Trophoblast cell (in vitro differentiated cells and primary cell): ENCODE results near the gene COL23A1.
"Not testable (repeated sequence)": the region's sequence is repeated elsewhere in the genome, so short reads cannot be mapped to it uniquely, and the experiment has no call there.

Experiments used
- DNase-seq, 2 donors: peaks; one replicate each; pipeline ENCODE4 v3.0.0-alpha.2; 2016
- H2AFZ ChIP-seq: 2 replicates; pipeline ENCODE4 v1.6.1; 2013; ENCODE audit warnings: low read length, moderate library complexity, mild to moderate bottlenecking; ENCODE audit not compliant: insufficient read depth, poor library complexity
- H2AK5ac ChIP-seq: 2 replicates; pipeline ENCODE4 v1.6.1; 2013; ENCODE audit warnings: mild to moderate bottlenecking, low read length
- H2BK120ac ChIP-seq: 2 replicates; pipeline ENCODE4 v1.6.1; 2013; ENCODE audit warnings: low read length, mild to moderate bottlenecking, moderate library complexity; ENCODE audit not compliant: insufficient read depth, poor library complexity
- H2BK12ac ChIP-seq: 2 replicates; pipeline ENCODE4 v1.6.1; 2013; ENCODE audit warnings: mild to moderate bottlenecking, low read length, moderate library complexity
- H2BK5ac ChIP-seq: 2 replicates; pipeline ENCODE4 v1.6.1; 2013; ENCODE audit warnings: low read length, low read depth, moderate library complexity, mild to moderate bottlenecking; ENCODE audit not compliant: poor library complexity
- H3K14ac ChIP-seq: 2 replicates; pipeline ENCODE4 v1.6.1; 2013; ENCODE audit warnings: mild to moderate bottlenecking, low read length
- H3K18ac ChIP-seq: 2 replicates; pipeline ENCODE4 v1.6.1; 2013; ENCODE audit warnings: mild to moderate bottlenecking, low read length
- H3K23ac ChIP-seq: 2 replicates; pipeline ENCODE4 v1.6.1; 2013; ENCODE audit warnings: low read length
- H3K27ac ChIP-seq: 2 replicates; pipeline ENCODE4 v1.5.1; 2013; ENCODE audit warnings: low read depth, mild to moderate bottlenecking, inconsistent platforms, low read length, moderate library complexity
- H3K27me3 ChIP-seq: 2 replicates; pipeline ENCODE4 v1.6.1; 2013; ENCODE audit warnings: inconsistent platforms, mild to moderate bottlenecking, low read length, moderate library complexity; ENCODE audit not compliant: insufficient read depth
- H3K36me3 ChIP-seq, 2 experiments: 1 replicate in 1 of 2; 2 replicates in 1 of 2; pipeline ENCODE4 v1.6.1; 2013; ENCODE audit warnings: low read length in 2 of 2, mild to moderate bottlenecking in 2 of 2, moderate library complexity in 1 of 2; ENCODE audit not compliant: insufficient read depth in 2 of 2, control insufficient read depth in 1 of 2
- H3K4ac ChIP-seq: 2 replicates; pipeline ENCODE4 v1.6.1; 2013; ENCODE audit warnings: low read depth, mild to moderate bottlenecking, low read length, moderate library complexity
- H3K4me1 ChIP-seq, 2 experiments: 1 replicate in 1 of 2; 2 replicates in 1 of 2; pipeline ENCODE4 v1.6.1; 2013; ENCODE audit warnings: low read length in 2 of 2, mild to moderate bottlenecking in 2 of 2, moderate library complexity in 1 of 2; ENCODE audit not compliant: insufficient read depth in 2 of 2, control insufficient read depth in 1 of 2
- H3K4me2 ChIP-seq: 2 replicates; pipeline ENCODE4 v1.6.1; 2013; ENCODE audit warnings: inconsistent platforms, mild to moderate bottlenecking, low read length, moderate library complexity
- H3K4me3 ChIP-seq: 2 replicates; pipeline ENCODE4 v1.5.1; 2013; ENCODE audit warnings: mild to moderate bottlenecking, low read depth, low read length, inconsistent platforms
- H3K79me1 ChIP-seq: one replicate; pipeline ENCODE4 v1.6.1; 2013; ENCODE audit warnings: low read length
- H3K79me2 ChIP-seq: 2 replicates; pipeline ENCODE4 v1.6.1; 2013; ENCODE audit warnings: low read length, mild to moderate bottlenecking; ENCODE audit not compliant: control insufficient read depth, insufficient read depth, poor library complexity
- H3K9ac ChIP-seq: 2 replicates; pipeline ENCODE4 v1.6.1; 2013; ENCODE audit warnings: mild to moderate bottlenecking, low read length
- H3K9me3 ChIP-seq: 2 replicates; pipeline ENCODE4 v1.6.1; 2013; ENCODE audit warnings: low read depth, mild to moderate bottlenecking, control low read depth, inconsistent platforms, low read length; ENCODE audit not compliant: insufficient read depth
- H4K12ac ChIP-seq: 2 replicates; pipeline ENCODE4 v1.6.1; 2013; ENCODE audit warnings: low read depth, mild to moderate bottlenecking, low read length, moderate library complexity
- H4K8ac ChIP-seq: 2 replicates; pipeline ENCODE4 v1.6.1; 2013; ENCODE audit warnings: low read depth, mild to moderate bottlenecking, low read length, moderate library complexity
- H4K91ac ChIP-seq: one replicate; pipeline ENCODE4 v1.6.1; 2013; ENCODE audit warnings: low read depth, mild to moderate bottlenecking, low read length, moderate library complexity
- WGBS: extraction: QIAGEN DNeasy Blood & Tissue Kit; methylation state at CpG from one replicate; pipeline ENCODE4 v1.1.7; 2013; ENCODE audit warnings: missing lambda C conversion rate; ENCODE audit not compliant: insufficient read length, insufficient coverage; ENCODE audit errors: extremely low coverage; 5-methylcytosine and 5-hydroxymethylcytosine counted together

COL23A1 gene

GRCh38 chr5:178199581-178200434 is 390.4 kb downstream of the COL23A1 start:
- Histone ChIP-seq H4K12ac (no peak overlapping the region), H3K18ac (no peak overlapping the region), H3K9ac (no peak overlapping the region), H4K91ac (no peak overlapping the region), H2AK5ac (no peak overlapping the region), H3K79me1 (peaks cover 8% of the 10 kb centered on the region), H3K4ac (no peak overlapping the region), H3K14ac (no peak overlapping the region), H3K4me1 (no peaks in the 10 kb centered on the region), H2AFZ (no peak overlapping the region), H2BK120ac (no peak overlapping the region), H3K27me3 (peaks cover 2% of the 10 kb centered on the region), H2BK5ac (no peak overlapping the region), H3K36me3 (no peaks in the 10 kb centered on the region), H3K4me3 (no peak overlapping the region), H4K8ac (no peak overlapping the region), H3K23ac (no peak overlapping the region), H2BK12ac (no peak overlapping the region), H3K4me2 (no peak overlapping the region), H3K27ac (no peak overlapping the region), H3K79me2 (peaks cover 8% of the 10 kb centered on the region), H3K9me3 (no peaks in the 10 kb centered on the region)
- no peak for DNase-seq
- no CpG with 5 or more reads among the region's 12 CpGs for WGBS

- Histone ChIP-seq H3K4me3 (no peak overlapping the region), H3K14ac (no peak overlapping the region), H2AK5ac (no peak overlapping the region), H3K9me3 (no peaks in the 10 kb centered on the region), H4K91ac (no peak overlapping the region), H3K79me2 (no peaks in the 10 kb centered on the region), H3K4ac (no peak overlapping the region), H2BK5ac (no peak overlapping the region), H2AFZ (no peak overlapping the region), H3K9ac (no peak overlapping the region), H2BK12ac (no peak overlapping the region), H3K79me1 (no peaks in the 10 kb centered on the region), H3K4me2 (no peak overlapping the region), H3K18ac (no peak overlapping the region), H4K12ac (no peak overlapping the region), H3K36me3 (no peaks in the 10 kb centered on the region), H4K8ac (no peak overlapping the region), H3K23ac (no peak overlapping the region), H3K27me3 (no peaks in the 10 kb centered on the region), H3K4me1 (no peaks in the 10 kb centered on the region), H3K27ac (no peak overlapping the region), H2BK120ac (no peak overlapping the region)
- WGBS: no CpG with 5 or more reads among the region's 11 CpGs
- DNase-seq: no peak
Observed at GRCh38 chr5:178198706-178199105, 391.5 kb downstream of the COL23A1 start.

- H3K27me3 ChIP-seq, H3K18ac ChIP-seq, H2BK120ac ChIP-seq, H3K4ac ChIP-seq, H4K12ac ChIP-seq, H2AK5ac ChIP-seq, DNase-seq, H3K4me1 ChIP-seq, H3K36me3 ChIP-seq, H3K4me2 ChIP-seq, H2BK12ac ChIP-seq, H3K9ac ChIP-seq, H3K9me3 ChIP-seq, H2AFZ ChIP-seq, H3K27ac ChIP-seq, H3K23ac ChIP-seq, H4K8ac ChIP-seq, H4K91ac ChIP-seq, H3K79me1 ChIP-seq, H3K4me3 ChIP-seq, H3K14ac ChIP-seq, H2BK5ac ChIP-seq, H3K79me2 ChIP-seq: not testable (repeated sequence)
- WGBS: no CpG with 5 or more reads among the region's 11 CpGs
Observed at GRCh38 chr5:178198151-178198550, 392.0 kb downstream of the COL23A1 start.

GRCh38 chr5:178196986-178197385 is 393.2 kb downstream of the COL23A1 start:
- DNase-seq: peak in 1 of 2 donors; percentile 58
- H3K79me1 ChIP-seq: no peaks in the 10 kb centered on the region
- H3K4me2 ChIP-seq: no peak overlapping the region
- H2BK12ac ChIP-seq: no peak overlapping the region
- no peak overlapping the region for H4K12ac ChIP-seq
- no peaks in the 10 kb centered on the region for H3K27me3 ChIP-seq
- no peak overlapping the region for H2BK120ac ChIP-seq
- H3K9ac ChIP-seq: no peak overlapping the region
- H3K14ac ChIP-seq: no peak overlapping the region
- H3K27ac ChIP-seq: no peak overlapping the region
- H3K4ac ChIP-seq: no peak overlapping the region
- peaks cover 8% of the 10 kb centered on the region for H3K9me3 ChIP-seq
- H3K23ac ChIP-seq: no peak overlapping the region
- WGBS: no CpG with 5 or more reads among the region's 8 CpGs
- no peaks in the 10 kb centered on the region for H3K79me2 ChIP-seq
- no peaks in the 10 kb centered on the region for H3K36me3 ChIP-seq
- H2BK5ac ChIP-seq: no peak overlapping the region
- H3K18ac ChIP-seq: no peak overlapping the region
- H4K91ac ChIP-seq: no peak overlapping the region
- H4K8ac ChIP-seq: no peak overlapping the region
- H2AFZ ChIP-seq: no peak overlapping the region
- H2AK5ac ChIP-seq: no peak overlapping the region
- no peaks in the 10 kb centered on the region for H3K4me1 ChIP-seq
- peak overlapping the region; percentile 43 for H3K4me3 ChIP-seq
